Measurements from ENCODE around the gene INAFM2.

Gene INAFM2

DNA sequence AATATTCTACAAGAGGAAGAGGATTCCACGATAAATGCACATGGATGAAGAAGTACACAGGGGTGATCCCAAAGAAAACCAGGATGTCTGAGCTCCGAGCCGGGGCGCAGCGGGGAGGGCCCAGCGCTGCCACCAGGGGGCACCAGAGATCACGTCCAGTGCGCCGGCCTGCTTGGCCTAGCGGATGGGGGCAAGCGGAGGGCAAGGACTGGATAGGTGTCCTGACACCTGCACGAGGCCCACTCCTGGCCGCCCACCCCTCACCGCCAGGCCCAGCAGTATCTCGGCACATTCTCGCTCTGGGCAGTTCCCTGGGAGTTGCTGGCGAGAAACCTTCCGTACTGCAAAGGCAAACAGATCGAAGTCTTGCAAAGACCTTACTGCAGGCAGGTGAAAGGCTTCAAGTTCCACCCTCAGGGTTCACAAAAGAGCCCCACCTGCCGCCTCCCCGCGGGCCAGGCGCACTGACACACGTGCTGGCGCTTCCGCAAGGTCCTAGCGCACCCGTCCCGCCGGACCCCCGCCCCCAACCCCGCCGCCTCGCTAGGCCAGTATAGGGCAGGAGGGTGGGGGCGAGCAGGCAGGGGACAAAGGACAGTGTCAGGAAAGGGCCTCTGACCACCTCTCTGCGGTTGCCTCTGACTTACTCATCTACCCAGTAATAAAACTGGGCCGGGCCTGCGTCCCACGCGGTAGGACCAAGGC is 43.9 kb upstream of the INAFM2 start (continued):
- TF ChIP-seq PRDM2 (tag by site-specific recombination; IDR thresholded peaks at IDR 0.05; ENCODE audit: borderline replicate concordance) = no peak
- no peak for TF ChIP-seq AEBP2 (tag by site-specific recombination; IDR thresholded peaks at IDR 0.05; ENCODE audit: borderline replicate concordance)
- no peak for TF ChIP-seq ZNF311 (tag by site-specific recombination; IDR thresholded peaks at IDR 0.05; ENCODE audit: borderline replicate concordance)
- no peak for TF ChIP-seq ZNF585B (tag by site-specific recombination; IDR thresholded peaks at IDR 0.05)
- no peak for TF ChIP-seq ZNF843 (tag by site-specific recombination; IDR thresholded peaks at IDR 0.05)
- peak; percentile 41 for TF ChIP-seq ZIC2 (tag by site-specific recombination; IDR thresholded peaks at IDR 0.05)

DNA sequence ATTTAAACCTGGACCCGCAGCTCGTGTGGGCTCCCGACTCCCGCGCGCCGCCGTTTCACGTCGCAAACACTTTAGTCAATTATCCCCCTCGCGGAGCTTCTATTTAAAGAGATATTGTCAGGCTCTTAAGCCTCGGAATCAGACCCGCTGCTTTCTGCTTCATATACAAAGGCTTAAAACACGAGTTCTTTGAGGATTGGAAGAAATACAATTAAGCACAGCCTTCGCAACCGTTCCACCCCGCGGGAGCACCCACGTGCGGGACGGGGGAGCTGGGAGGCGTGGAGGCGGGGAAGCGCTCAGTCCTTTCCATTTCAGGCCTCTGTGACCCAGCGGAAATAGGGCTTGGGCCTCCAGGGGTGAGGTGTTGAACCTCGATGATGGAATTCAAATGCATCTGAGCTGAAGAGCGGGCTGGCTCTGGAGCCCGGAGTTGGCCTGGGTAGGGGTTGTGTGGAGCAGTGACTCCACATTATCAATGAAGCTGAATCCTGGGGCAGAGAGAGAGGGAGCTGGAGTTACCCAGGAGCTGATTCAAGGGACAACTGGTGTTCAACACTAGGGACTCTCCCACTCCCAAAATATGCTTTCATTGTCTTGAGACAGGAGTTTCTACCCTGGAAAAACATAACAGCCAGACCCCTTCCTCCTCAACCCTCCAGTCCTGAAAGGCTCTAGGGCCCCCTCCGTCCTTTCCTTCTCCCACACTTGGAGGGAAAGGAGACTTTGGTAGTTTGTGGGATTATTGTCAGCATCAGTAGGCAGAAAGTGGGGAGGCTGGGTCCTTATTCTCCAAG is 43.0 kb upstream of the INAFM2 start:
- Histone ChIP-seq H3K9me3 (ENCODE audit: control insufficient read depth, insufficient read depth, low read depth, low read length) (no peaks in the 10 kb centered on the region), H3K4me1 (ENCODE audit: control insufficient read depth, insufficient read depth, low read length) (no peaks in the 10 kb centered on the region), H3K4me3 (ENCODE audit: low read depth, low read length) (no peak overlapping the region), H3K36me3 (ENCODE audit: control insufficient read depth in 2 of 2, insufficient read depth in 1 of 2, low read length in 2 of 2) (no peaks in the 10 kb centered on the region), H3K27ac (ENCODE audit: extremely low read depth, low read depth, low read length) (no peak overlapping the region)
- ChIA-PET CTCF (interaction anchor here (0.6 to 10.6 kb wide), 8 partner anchors 11 to 150 kb away, joined by 3 to 248 read pairs (median 8); partner anchors contain the start of genes CCDC9B and PLCB2), POLR2A (no interaction called here)
- TF ChIP-seq ZNF274 (IDR thresholded peaks at IDR 0.05; ENCODE audit: low read length) (no peak), ZNF274 (tag by site-specific recombination; IDR thresholded peaks at IDR 0.05; ENCODE audit: borderline replicate concordance) (no peak), ZNF132 (tag by site-specific recombination; IDR thresholded peaks at IDR 0.05; ENCODE audit: borderline replicate concordance) (no peak), KLF1 (tag by site-specific recombination; IDR thresholded peaks at IDR 0.05) (no peak), ZNF174 (tag by site-specific recombination; IDR thresholded peaks at IDR 0.05) (no peak), ZNF560 (tag by site-specific recombination; IDR thresholded peaks at IDR 0.05; ENCODE audit: borderline replicate concordance) (no peak), ZBTB20 (tag by site-specific recombination; IDR thresholded peaks at IDR 0.05) (no peak)
- TF ChIP-seq, protein P1, sequence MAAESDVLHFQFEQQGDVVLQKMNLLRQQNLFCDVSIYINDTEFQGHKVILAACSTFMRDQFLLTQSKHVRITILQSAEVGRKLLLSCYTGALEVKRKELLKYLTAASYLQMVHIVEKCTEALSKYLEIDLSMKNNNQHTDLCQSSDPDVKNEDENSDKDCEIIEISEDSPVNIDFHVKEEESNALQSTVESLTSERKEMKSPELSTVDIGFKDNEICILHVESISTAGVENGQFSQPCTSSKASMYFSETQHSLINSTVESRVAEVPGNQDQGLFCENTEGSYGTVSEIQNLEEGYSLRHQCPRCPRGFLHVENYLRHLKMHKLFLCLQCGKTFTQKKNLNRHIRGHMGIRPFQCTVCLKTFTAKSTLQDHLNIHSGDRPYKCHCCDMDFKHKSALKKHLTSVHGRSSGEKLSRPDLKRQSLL (tag by site-specific recombination; IDR thresholded peaks at IDR 0.05) = 0 out of 2 replicates have a peak, but pooled peaks have one; percentile 17
